GM19023 (cell line): ENCODE results near the gene CD300LF.

Experiments used
- ATAC-seq: cut with Tn5 transposase; IDR thresholded peaks from one replicate; pipeline ENCODE4 v1.9.1; 2021; ENCODE audit warnings: mild to moderate bottlenecking, moderate library complexity; ENCODE audit not compliant: unreplicated experiment

Gene CD300LF

DNA sequence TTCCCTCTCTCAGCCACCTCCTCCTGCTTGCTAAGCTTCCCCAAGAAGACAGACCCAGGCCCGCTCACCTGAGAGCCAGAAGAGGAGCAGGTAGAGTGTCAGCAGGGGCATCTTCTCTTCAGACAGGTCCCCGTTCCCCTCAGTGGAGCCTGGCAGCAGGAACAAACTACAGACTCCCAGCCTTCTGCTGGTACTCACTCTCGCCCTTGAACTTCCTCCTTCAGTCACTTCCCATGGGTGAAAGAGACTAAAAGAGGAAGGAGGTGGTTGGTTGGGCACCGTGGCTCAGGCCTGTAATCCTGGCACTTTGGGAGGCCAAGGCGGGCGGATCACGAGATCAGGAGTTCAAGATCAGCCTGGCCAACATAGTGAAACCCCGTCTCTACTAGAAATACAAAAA, at the start of gene CD300LF:
Gene CD300LF, minus strand, starts transcription at position 168 of the 400 bp plus-strand sequence. Its CDS starts 57 bp downstream, at position 111.
- no peak for ATAC-seq

DNA sequence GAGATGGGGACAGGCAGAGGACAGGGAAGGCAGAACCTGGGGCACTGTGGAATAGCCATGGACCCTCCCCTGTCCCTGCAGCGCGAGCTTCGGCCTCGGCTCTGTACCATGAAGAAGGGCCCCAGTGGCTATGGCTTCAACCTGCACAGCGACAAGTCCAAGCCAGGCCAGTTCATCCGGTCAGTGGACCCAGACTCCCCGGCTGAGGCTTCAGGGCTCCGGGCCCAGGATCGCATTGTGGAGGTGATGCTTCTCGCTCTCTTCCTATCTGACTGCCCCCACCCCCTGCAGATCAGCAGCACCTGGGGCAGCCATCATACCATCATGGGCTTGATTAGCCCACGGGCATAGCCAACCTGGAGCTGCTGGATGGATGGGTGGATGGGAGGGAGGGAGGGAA, 49.2 kb upstream of the CD300LF start:
- ATAC-seq = no peak

DNA sequence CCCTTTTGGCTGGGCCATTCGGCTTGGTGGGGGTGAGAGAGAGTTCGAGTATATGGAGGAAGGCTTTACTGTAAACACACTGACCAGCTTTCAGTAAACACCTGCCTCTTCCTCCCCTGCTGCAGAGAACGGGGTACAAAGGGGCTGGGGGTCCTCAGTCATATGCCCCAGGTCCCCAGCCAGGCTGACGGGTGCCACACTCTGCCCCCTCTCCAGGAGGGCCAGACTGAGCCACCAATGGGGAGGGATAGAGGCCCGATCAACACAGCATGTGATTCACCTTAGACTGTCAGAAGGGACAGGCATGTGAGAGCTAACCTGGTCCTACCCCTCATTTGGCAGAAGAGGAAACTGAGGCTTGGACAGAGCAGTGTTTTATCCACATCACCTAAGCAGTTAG, 48.7 kb upstream of the CD300LF start:
- no peak for ATAC-seq

DNA sequence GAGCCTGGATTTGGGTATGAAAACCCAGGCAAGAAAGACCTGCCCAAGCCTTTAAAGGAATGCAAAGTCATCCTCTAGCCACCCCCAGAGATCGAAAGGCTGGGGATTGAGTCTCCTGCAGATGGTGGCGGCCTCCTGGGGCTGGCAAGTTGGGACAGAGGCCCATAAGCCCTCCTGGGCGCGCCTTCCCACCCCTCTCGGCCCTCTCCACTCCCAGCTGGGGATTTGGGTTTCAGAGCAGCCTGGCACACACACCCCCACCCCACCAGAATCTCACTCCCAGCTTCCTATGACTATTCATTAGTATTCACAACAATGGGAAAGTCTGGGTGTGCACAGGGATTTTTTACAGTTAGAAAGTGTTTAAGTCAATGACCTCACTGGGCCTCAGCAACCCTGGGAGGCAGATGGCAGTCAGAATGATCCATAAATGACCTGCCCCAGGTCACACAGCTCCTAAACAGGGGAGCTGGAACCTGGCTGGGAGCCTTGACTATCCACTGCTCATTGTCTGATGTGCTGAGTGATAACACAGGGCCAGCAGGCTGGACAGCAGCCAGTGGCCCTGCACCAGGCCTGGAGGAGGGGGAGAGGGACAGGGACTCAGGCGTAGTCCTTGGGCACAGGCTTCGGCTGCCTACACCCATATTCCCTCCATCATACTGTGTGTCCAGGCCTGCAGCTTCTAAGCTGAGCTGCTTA, 47.8 kb upstream of the CD300LF start:
- ATAC-seq = no peak

DNA sequence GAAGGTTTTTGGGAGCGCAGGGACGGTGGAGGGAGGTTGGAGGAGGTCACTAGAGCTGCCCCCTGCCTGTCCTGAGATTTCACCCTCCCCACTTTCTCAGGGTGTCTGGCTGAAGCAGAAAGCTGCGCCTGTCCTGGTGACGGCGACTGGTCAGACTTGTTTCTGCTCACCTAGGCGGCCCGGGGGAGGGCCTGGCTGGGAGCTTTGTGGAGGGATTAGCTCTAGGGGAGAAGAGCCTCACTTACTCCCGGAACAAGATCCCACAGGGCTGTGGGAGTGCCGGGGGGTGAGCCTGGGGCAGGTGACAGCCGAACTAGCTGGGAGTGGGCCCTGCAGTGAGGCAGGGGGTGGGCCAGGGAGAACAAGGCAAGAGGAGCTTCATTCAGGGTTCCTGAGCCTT, 47.2 kb upstream of the CD300LF start:
- ATAC-seq = no peak

DNA sequence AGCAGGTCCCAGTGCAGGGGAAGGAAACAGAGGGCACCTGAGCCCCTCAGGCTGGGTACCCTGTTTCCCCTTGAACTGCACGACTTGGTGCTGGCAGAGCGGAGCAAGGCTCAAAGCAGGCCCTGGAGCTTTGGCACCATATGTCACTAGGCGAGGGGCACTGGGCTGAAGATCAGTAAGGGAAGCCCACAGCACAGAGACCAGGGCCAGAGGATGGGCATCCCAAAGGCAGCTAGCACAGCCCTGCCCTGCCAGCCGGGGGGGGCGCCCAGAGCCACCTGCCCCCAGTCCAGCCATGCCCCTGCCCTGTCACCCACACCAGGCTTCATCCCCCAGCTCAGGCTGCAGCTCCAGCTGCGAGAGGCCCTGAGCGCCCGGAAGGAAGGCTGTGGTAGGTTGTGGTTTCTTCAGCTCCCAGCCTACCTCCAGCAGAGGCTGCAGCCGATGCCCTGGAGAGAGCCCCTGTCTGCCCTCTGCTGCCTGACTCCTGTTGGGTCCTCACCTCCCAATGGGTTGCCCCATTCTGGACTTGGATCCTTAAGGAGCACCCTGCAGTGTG, 46.6 kb upstream of the CD300LF start:
- no peak for ATAC-seq

DNA sequence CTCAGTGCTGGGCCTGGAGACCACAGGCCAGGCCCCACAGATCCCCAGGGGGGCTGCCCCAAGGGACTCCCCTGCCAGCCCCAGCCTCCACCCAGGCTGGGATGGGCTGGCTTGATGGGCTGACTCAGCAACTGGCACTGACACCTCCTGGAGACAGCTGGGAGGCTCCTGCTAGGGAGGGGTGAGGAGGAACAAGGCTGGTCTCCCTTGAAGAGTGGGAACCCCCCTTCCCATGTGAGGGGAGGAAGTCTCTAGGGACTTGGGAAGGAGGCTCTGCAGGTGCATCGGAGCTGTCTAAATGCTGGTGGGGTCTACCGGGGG, 46.1 kb upstream of the CD300LF start:
- no peak for ATAC-seq

DNA sequence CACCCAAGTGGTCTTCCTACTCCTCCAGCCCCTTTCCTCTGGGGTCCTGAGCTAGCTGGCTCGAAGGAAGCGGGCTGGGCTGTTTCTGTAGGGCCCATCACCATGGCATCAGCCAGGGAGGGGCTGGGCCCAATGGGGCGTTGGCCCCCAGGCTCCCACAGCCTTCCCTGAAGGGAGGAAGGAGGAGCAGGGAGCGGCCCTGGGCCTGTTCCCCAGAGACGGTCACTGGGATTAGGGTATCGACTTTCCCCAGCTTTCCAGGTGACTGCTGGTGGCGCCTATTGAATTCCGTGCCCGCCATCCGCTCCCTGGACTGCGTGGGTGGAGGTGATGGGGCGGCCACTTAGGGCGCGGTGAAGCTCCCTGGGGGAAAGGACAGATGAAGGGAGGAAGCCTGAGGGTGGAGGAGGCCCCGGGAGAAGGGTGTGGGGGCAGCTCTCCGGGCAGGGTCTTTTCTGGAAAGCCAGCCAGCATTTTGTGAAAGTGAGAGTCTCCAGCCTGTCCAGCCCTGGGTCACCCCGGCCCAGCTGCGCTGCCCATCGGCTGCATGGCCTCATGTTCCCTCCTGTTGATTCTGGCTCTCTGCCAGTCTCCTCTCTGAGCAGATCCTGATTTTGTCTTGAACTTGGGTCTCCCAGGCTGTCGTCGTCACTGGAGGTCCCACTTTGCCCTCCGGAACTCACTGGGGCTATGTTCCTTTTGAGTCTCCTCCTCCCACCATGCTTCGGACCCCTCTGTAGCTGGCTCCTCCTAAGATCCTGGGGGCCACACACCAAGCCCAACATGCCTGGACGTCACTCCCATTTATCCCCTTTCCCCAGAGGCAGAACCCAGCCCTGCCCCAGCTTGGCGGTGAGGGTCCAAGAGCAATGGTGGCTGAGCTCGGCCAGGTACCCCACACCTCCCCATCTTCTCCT, 45.5 kb upstream of the CD300LF start:
- ATAC-seq = no peak

DNA sequence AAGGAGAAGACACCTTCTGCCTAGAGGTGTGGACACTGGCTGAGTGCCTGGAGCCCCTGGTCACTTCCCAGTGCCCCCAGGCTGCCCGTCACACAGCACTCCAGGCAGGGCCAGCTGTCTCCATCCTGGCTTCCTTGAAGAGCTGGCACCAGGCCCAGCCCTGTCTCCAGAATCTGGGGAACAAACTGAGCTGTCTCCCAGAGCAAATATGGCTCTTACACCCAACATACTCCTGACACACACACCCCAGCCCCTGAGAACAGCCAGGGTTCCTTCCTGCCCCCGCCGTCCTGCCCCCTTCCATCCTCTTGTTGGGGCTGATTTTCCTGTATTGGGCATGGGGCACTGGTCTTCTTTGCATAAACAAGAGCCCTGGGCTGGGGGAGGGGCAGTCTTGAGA, 44.8 kb upstream of the CD300LF start:
- no peak for ATAC-seq

DNA sequence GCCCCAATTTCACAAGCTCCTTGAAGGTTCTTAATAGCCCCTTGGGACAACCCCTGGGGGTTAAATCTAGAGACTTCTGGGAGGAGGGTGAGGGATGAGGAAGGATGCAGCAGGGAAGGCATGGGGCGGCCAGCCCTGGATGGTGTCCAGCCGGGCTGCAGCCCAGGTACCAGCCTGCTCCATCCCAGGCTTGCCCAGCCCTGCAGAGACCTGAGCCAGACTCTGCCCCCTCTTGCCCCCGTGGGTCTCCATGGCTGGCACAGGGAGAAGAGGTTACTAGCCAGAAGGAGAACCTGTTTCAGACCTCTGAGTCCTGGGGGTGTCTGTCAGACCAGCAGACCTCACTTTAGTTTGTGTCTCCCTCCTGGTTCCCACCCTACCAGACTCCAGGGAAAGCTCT, 44.2 kb upstream of the CD300LF start:
- ATAC-seq = no peak

DNA sequence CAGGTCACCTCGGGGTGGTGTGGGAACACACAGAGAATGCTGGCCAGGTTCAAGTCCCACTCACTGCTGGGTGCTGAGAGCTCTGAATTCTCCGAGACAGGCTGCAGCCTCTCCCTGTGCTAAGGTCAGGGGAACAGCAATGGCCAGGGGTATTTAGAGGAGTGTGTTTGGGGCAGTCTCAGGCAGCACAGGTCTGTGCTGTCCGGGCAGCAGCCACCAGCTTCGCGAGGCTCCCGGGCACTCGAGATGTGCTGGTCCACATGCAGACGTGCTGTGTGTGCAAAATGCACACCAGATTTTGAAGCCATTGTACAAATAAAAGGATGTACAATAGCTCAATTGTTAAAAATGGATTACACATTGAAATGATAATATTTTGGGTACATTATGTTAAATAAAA, 42.8 kb upstream of the CD300LF start:
- no peak for ATAC-seq

DNA sequence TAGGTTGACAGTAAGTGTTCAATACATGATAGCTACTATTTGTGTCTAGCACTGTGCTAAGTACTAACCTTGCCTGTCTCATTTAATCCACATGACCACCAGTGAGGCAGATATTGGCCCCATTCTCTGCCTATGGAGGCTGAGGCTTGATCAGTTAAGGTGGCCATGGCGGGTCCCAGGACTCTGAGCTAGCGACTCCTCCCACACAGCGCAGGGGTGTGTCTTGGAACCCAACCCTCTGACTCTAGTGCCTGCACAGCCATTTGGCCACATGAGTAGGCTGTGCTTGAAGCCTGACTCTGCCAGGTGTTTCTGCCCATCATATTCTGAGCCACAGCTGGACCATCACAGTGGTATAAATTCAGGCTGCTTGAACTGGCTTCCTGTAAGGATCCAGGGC, 42.1 kb upstream of the CD300LF start:
- no peak for ATAC-seq

DNA sequence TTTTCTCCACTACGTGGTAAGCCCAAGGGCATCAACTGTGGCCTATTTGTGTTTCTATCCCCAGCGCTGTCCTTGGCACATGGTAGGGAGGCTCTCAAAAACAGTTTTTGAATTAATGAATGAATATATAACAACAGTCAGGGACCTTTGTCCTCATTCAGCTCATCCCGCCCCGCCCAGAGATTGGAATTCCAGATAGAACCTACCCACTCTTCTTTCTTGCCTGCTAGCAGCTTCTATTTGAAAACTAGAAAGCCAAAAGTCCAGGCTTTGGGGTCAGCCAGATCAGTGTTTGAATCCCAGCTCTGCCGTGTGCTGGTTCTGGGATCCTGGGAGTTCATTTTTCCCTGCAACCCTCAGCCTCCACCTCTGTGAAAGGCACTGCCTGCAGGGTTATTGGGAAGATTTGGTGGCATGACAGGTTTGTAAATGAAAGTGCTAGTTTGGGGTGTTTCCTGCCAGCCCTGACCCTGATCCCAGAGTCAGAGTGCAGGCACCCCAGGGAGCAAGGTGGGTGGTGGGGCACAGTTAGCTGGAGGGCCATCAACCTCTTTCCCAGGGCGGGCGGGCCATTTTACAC, 40.2 kb upstream of the CD300LF start:
- no peak for ATAC-seq

DNA sequence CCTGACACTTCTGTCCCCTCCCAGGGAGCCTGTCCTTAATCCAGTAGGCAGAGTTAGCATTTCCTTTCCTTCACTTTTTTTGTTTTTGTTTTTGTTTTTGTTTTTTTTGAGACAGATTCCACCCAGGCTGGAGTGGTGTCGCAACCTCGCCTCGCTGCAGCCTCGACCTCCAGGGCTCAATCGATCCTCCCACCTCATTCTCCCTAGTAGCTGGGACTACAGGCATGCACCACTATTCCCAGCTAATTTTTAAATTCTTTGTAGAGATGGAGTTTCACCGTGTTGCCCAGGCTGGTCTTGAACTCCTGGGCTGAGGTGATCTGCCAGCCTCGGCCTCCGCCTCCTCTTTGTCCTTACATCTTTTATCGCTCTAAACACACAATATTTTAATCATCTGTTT, 39.7 kb upstream of the CD300LF start:
- no peak for ATAC-seq

DNA sequence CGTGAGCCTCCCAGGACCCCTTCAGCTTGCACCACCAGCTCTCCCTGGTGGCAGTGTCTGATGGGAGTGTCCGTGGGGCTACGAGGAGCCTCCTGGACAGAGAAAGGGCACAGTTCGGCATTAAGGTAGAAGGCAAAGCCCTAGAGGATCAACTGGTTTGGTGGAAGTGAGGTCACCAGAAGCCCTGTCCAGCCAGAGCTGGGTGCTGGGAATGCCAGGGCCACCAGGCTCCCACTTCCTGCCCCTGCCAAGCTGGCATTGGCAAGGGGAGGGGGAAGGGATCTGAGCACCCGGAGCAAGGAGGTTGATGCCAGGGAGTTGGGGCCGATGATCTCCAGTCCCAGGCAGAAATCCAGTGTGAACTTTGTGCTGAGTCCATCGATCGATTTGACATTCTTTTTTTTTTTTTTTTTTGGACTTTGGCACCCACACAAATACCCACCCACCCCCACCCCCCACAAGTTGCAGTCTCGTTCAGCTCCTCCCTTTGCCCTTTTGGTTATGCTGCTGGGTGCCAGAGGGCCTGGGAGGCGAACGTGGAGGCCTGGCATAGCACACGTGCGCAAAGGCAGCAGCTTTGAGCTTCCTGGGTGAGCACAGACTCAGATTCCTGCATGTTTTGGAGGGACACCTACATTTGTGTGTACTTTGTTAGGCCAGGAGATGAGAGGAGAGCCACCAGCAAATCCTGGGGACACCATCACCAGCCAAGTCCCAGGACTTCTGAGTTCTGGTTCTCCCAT, 37.8 kb upstream of the CD300LF start:
- no peak for ATAC-seq

DNA sequence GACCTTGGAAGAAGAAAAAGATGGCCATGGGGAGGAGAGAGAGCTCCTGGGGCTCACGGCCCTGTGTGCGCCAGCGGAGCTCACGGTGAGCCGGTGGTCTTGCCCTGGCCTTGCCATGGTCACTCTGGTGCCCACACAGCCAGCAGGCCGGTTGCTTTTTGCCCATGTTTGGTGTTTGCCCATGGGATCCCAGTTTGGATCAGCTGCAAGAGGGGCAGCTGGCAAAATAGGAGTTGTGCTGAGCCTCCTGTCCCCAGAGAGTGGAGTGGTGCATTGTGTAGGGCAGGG, 37.3 kb upstream of the CD300LF start:
- ATAC-seq = no peak

DNA sequence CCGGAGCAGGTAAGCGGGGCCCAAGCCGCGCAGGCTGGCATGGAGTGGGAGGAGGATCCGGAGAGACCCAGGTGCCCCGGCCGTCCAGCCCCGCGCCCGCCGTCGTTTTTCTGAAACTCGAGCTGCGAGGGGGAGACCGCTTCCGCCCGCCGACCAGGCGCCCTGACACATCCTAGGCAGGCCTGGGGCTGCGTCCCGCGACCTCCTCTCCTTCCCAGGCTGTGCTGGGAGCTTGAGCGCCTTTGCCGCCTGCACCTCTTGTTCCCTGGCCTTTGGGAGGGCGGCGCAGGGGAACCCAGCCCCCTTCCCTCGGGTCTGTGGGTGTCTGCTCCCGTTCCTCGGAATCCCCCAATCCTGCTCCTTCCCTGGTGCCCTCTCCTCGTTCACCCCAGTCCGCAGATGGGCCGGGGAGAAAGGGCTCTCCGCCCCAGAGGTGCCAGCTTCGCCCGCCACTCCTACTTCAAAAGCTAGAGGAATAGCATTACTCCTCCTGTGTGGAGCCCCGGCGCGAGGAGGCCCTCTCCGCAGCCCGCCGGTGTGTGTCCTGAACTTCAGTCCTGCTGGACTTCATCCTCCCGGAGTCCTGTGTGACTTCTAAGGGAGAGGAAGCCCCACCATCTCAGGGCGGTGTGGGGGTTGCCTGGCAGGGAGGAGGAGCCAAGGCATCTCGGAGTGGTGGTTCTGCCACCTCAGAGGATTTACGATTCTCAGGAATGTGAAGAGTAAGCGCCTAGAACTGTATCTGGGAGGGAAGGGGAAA, 36.7 kb upstream of the CD300LF start:
- ATAC-seq = peak; percentile 6

DNA sequence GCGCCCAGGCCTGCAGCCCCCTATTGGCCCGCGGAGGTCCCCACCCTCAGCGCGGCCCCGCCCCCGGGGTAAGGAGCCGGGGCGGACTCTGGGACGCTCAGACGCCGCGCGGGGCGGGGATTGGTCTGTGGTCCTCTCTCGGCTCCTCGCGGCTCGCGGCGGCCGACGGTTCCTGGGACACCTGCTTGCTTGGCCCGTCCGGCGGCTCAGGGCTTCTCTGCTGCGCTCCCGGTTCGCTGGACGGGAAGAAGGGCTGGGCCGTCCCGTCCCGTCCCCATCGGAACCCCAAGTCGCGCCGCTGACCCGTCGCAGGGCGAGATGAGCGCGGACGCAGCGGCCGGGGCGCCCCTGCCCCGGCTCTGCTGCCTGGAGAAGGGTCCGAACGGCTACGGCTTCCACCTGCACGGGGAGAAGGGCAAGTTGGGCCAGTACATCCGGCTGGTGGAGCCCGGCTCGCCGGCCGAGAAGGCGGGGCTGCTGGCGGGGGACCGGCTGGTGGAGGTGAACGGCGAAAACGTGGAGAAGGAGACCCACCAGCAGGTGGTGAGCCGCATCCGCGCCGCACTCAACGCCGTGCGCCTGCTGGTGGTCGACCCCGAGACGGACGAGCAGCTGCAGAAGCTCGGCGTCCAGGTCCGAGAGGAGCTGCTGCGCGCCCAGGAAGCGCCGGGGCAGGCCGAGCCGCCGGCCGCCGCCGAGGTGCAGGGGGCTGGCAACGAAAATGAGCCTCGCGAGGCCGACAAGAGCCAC, 36.0 kb upstream of the CD300LF start, which contains the start of gene NHERF1:
Gene NHERF1, plus strand, starts transcription at position 100 of the 750 bp plus-strand sequence. Its CDS starts 219 bp downstream, at position 319.
- ATAC-seq = peak; percentile 87

DNA sequence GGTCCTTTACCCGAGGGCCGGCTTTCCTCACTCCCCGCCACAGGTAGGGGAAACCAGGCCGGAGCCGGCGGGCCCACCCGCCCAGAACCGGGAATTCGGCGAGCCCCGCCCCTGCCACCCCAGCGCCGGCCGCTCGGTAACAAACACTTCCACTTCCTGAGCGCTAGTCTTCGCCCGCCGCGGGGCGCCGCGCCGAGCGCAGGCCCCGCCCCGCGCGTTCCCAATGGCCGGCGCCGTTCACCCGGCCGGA, 35.5 kb upstream of the CD300LF start:
- no peak for ATAC-seq

DNA sequence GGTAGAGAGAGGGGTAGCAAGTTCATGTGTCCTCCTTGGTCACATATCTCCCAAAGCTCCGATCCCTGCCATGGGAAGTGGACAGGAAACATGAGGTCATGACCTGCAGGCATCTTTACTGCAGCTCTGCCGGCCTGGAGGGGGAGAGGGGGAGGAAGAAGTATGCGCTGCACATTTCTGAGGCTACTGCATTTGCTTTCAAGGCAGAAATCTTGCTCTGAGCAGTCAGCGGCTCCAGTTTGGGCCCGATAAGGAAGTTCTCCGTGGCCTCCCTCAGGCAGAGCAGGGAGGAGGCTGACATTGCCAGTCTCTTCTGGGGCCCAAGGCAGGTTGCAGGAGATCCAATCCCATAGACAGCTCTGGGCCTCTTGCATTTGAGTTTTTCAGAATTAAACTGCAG, 34.2 kb upstream of the CD300LF start:
- no peak for ATAC-seq
